ENCODE measurements around the gene ATP8A2.
"Not testable (repeated sequence)": the region's sequence is repeated elsewhere in the genome, so short reads cannot be mapped to it uniquely, and the experiment has no call there.

The ATP8A2 gene

GRCh38 chr13:25371875-25372283 is at the start of gene ATP8A2:
TSS of gene ATP8A2 (plus strand) at chr13:25371974. CDS start at chr13:25372213, 239 bp downstream.
- in situ Hi-C loops (cut with HindIII; ENCODE audit: low sequenced_read_pairs), result no loop called here

GRCh38 chr13:25324100-25324499 is 47.7 kb upstream of the ATP8A2 start:
- in situ Hi-C loops (cut with HindIII; ENCODE audit: low sequenced_read_pairs), result no loop called here

GRCh38 chr13:25329706-25330105 is 42.1 kb upstream of the ATP8A2 start:
- in situ Hi-C loops (cut with HindIII; ENCODE audit: low sequenced_read_pairs), result no loop called here

- in situ Hi-C loops (cut with HindIII; ENCODE audit: low sequenced_read_pairs), result no loop called here
Observed at GRCh38 chr13:25330541-25330940, 41.2 kb upstream of the ATP8A2 start.

- in situ Hi-C loops (cut with HindIII; ENCODE audit: low sequenced_read_pairs), result no loop called here
Observed at GRCh38 chr13:25335856-25336255, 35.9 kb upstream of the ATP8A2 start.

- in situ Hi-C loops (cut with HindIII; ENCODE audit: low sequenced_read_pairs), result no loop called here
Observed at GRCh38 chr13:25345576-25345975, 26.2 kb upstream of the ATP8A2 start.

- in situ Hi-C loops (cut with HindIII; ENCODE audit: low sequenced_read_pairs), result no loop called here
Observed at GRCh38 chr13:25347151-25347550, 24.6 kb upstream of the ATP8A2 start.

GRCh38 chr13:25351404-25351803 is 20.4 kb upstream of the ATP8A2 start:
- in situ Hi-C loops (cut with HindIII; ENCODE audit: low sequenced_read_pairs), result no loop called here

GRCh38 chr13:25352230-25352629 is 19.5 kb upstream of the ATP8A2 start:
- in situ Hi-C loops (cut with HindIII; ENCODE audit: low sequenced_read_pairs), result no loop called here

GRCh38 chr13:25352806-25353205 is 19.0 kb upstream of the ATP8A2 start:
- in situ Hi-C loops (cut with HindIII; ENCODE audit: low sequenced_read_pairs), result no loop called here

- in situ Hi-C loops (cut with HindIII; ENCODE audit: low sequenced_read_pairs), result no loop called here
Observed at GRCh38 chr13:25353344-25353743, 18.4 kb upstream of the ATP8A2 start.

GRCh38 chr13:25354377-25354776 is 17.4 kb upstream of the ATP8A2 start:
- in situ Hi-C loops (cut with HindIII; ENCODE audit: low sequenced_read_pairs), result no loop called here

- in situ Hi-C loops (cut with HindIII; ENCODE audit: low sequenced_read_pairs), result not testable (repeated sequence)
Observed at GRCh38 chr13:25360443-25360842, 11.3 kb upstream of the ATP8A2 start.

- in situ Hi-C loops (cut with HindIII; ENCODE audit: low sequenced_read_pairs), result no loop called here
Observed at GRCh38 chr13:25365720-25366235, 6.0 kb upstream of the ATP8A2 start.

- in situ Hi-C loops (cut with HindIII; ENCODE audit: low sequenced_read_pairs), result no loop called here
Observed at GRCh38 chr13:25371158-25371874, 458 bp upstream of the ATP8A2 start.

GRCh38 chr13:25372284-25373081 is 709 bp downstream of the ATP8A2 start:
- in situ Hi-C loops (cut with HindIII; ENCODE audit: low sequenced_read_pairs), result no loop called here

- in situ Hi-C loops (cut with HindIII; ENCODE audit: low sequenced_read_pairs), result no loop called here
Observed at GRCh38 chr13:25375727-25376358, 4.1 kb downstream of the ATP8A2 start.

GRCh38 chr13:25377244-25377962 is 5.6 kb downstream of the ATP8A2 start:
- in situ Hi-C loops (cut with HindIII; ENCODE audit: low sequenced_read_pairs), result no loop called here

- in situ Hi-C loops (cut with HindIII; ENCODE audit: low sequenced_read_pairs), result no loop called here
Observed at GRCh38 chr13:25378528-25378927, 6.8 kb downstream of the ATP8A2 start.

- in situ Hi-C loops (cut with HindIII; ENCODE audit: low sequenced_read_pairs), result no loop called here
Observed at GRCh38 chr13:25379011-25379410, 7.2 kb downstream of the ATP8A2 start.

GRCh38 chr13:25380082-25380481 is 8.3 kb downstream of the ATP8A2 start:
- in situ Hi-C loops (cut with HindIII; ENCODE audit: low sequenced_read_pairs), result no loop called here

Measured in DLD1 (cell line).